ENCODE results near the gene AXIN1.

GRCh38 chr16:265711-266110 is 86.8 kb downstream of the AXIN1 start:
- TF ChIP-seq CTCF (conservative IDR thresholded peaks at IDR 0.05; ENCODE audit: low read depth, low read length): no peak
- no peak for TF ChIP-seq EZH2 (IDR thresholded peaks at IDR 0.05; ENCODE audit: low read length, unreplicated experiment)

Data from PC-3 (cell line).